Large intestine (tissue), 3 donors: ENCODE data around the gene RNASE9. TPM values are rescaled to one million over a fixed set of nuclear protein-coding genes. Genes with fewer than 3 reads are reported as not detected.
A peak's percentile ranks its signal among the peaks of the same experiment; 100 is the strongest.
"Not testable (repeated sequence)": the region's sequence is repeated elsewhere in the genome, so short reads cannot be mapped to it uniquely, and the experiment has no call there.

Experiments used
- DNase-seq, 2 donors: peaks; one replicate each; pipeline versions ENCODE4 v3.0.0 to v3.0.0-alpha.2; 2013
- H3K27ac ChIP-seq: one replicate; pipeline ENCODE4 v1.5.1; 2013; ENCODE audit warnings: low read length
- H3K27me3 ChIP-seq: 2 replicates; pipeline ENCODE4 v1.6.1; 2013; ENCODE audit warnings: low read length; ENCODE audit not compliant: control insufficient read depth, insufficient read depth
- H3K36me3 ChIP-seq: 2 replicates; pipeline ENCODE4 v1.6.1; 2013; ENCODE audit warnings: low read length; ENCODE audit not compliant: control insufficient read depth, insufficient read depth
- H3K4me1 ChIP-seq: one replicate; pipeline ENCODE4 v1.6.1; 2013; ENCODE audit warnings: low read length; ENCODE audit not compliant: control insufficient read depth, insufficient read depth
- H3K4me3 ChIP-seq: one replicate; pipeline ENCODE4 v1.5.1; 2013; ENCODE audit warnings: low read length
- H3K9me3 ChIP-seq: one replicate; pipeline ENCODE4 v1.6.1; 2013; ENCODE audit warnings: mild to moderate bottlenecking, low read depth, low read length, moderate library complexity; ENCODE audit not compliant: control insufficient read depth
- WGBS: methylation state at CpG from one replicate; pipeline ENCODE4 v1.1.5; 2013; ENCODE audit warnings: low lambda C conversion rate; ENCODE audit not compliant: insufficient coverage; 5-methylcytosine and 5-hydroxymethylcytosine counted together
- polyA plus RNA-seq: library from polyadenylated mRNA; unstranded; fragments of 120-200 nt; gene quantifications from one replicate; pipeline ENCODE4 v1.2.1, GENCODE V29; 2013

RNASE9 gene
- polyA plus RNA-seq, 1 donor = not detected

DNA sequence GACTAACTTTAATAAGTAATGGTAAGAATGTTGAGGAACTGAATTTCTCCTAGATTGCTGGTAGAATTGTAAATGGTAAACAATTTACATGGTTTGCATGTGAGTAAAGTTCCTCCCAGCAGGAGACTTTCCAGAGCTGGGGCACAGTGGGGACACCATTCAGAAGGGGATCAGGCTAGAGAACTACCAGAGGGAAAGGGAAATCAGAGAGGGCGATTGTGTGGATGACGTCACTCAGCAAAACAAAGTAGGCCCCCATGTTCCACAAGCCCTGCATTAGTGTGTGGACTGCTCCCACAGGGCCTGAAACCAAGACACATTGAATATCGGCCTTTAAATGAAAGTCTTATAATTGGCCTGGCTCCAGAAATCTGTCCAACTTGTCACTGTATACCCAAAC, 17.5 kb upstream of the RNASE9 start:
- H3K27ac ChIP-seq = no peak overlapping the region
- WGBS = no CpG with 5 or more reads among the region's 3 CpGs

DNA sequence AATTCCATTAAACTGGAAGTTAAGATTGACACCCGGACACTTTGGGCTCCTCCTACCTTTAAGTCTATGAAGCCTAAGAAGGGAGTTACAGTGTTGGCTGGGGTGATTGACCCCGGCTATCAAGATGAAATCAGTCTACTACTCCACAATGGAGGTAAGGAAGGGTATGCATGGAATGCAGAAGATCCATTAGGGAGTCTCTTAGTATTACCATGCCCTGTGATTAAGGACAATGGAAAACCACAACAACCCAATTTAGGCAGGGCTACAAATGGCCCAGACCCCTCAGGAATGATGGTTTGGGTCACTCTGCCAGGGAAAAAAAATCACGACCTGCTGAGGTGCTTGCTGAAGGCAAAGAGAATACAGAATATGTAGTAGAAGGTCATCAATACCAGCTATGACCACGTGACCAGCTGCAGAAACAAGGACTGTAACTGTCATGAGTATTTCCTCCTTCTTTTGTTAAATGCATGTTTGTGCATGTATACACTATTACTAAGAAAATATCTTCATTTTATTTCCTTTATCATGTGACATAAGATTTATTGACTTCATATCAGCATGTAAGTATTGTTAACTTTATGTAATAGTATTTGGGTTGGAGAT, 11.6 kb upstream of the RNASE9 start:
- no CpG with 5 or more reads among the region's 4 CpGs for WGBS
- H3K4me1 ChIP-seq, H3K27ac ChIP-seq, H3K9me3 ChIP-seq, DNase-seq, H3K4me3 ChIP-seq, H3K36me3 ChIP-seq, H3K27me3 ChIP-seq: not testable (repeated sequence)

More for the DNA sequence above, 17.5 kb upstream of the RNASE9 start:
- Histone ChIP-seq H3K36me3 (no peaks in the 10 kb centered on the region), H3K4me3 (no peak overlapping the region), H3K9me3 (no peaks in the 10 kb centered on the region), H3K27me3 (no peaks in the 10 kb centered on the region), H3K4me1 (no peaks in the 10 kb centered on the region)
- DNase-seq = no peak

DNA sequence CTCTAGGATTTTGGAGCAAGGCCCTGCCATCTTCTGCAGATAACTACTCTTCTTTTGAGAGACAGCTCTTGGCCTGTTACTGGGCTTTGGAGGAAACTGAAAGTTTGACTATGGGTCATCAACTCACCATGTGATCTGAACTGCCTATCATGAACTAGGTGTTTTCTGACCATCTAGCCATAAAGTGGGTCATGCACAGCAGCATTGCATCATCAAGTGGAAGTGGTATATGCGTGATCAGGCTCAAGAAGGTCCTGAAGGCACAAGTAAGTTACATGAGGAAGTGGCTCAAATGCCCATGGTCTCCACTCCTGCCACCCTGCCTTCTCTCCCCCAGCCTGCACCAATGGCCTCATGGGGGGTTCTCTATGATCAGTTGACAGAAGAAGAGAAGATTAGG, 9.9 kb upstream of the RNASE9 start:
- H3K4me1 ChIP-seq, H3K36me3 ChIP-seq, H3K4me3 ChIP-seq, H3K27me3 ChIP-seq, H3K27ac ChIP-seq, H3K9me3 ChIP-seq: not testable (repeated sequence)
- no CpG with 5 or more reads among the region's 1 CpG for WGBS
- peak in 1 of 2 donors; percentile 39 for DNase-seq

- not testable (repeated sequence) for H3K27ac ChIP-seq, H3K36me3 ChIP-seq, H3K4me1 ChIP-seq, H3K27me3 ChIP-seq, H3K9me3 ChIP-seq, DNase-seq, H3K4me3 ChIP-seq
- WGBS = no CpG with 5 or more reads among the region's 2 CpGs
Observed at GRCh38 chr14:20569865-20570264, 9.0 kb upstream of the RNASE9 start.

- Histone ChIP-seq H3K36me3 (no peaks in the 10 kb centered on the region), H3K27ac (no peak overlapping the region), H3K27me3 (no peaks in the 10 kb centered on the region), H3K9me3 (no peaks in the 10 kb centered on the region), H3K4me1 (no peaks in the 10 kb centered on the region), H3K4me3 (no peak overlapping the region)
- DNase-seq = no peak
Observed at GRCh38 chr14:20569066-20569465, 8.2 kb upstream of the RNASE9 start.

GRCh38 chr14:20568393-20568792, 7.5 kb upstream of the RNASE9 start:
- no peak overlapping the region for H3K27ac ChIP-seq
- no peak for DNase-seq
- no CpG with 5 or more reads among the region's 3 CpGs for WGBS
- H3K27me3 ChIP-seq = no peaks in the 10 kb centered on the region
- H3K4me3 ChIP-seq = no peak overlapping the region
- H3K36me3 ChIP-seq = no peaks in the 10 kb centered on the region
- no peaks in the 10 kb centered on the region for H3K9me3 ChIP-seq
- no peaks in the 10 kb centered on the region for H3K4me1 ChIP-seq

- H3K27ac ChIP-seq, H3K4me3 ChIP-seq, DNase-seq, H3K36me3 ChIP-seq, H3K27me3 ChIP-seq, H3K4me1 ChIP-seq, H3K9me3 ChIP-seq: not testable (repeated sequence)
- WGBS = no CpG with 5 or more reads among the region's 1 CpG
Observed at GRCh38 chr14:20567199-20567598, 6.4 kb upstream of the RNASE9 start.

DNA sequence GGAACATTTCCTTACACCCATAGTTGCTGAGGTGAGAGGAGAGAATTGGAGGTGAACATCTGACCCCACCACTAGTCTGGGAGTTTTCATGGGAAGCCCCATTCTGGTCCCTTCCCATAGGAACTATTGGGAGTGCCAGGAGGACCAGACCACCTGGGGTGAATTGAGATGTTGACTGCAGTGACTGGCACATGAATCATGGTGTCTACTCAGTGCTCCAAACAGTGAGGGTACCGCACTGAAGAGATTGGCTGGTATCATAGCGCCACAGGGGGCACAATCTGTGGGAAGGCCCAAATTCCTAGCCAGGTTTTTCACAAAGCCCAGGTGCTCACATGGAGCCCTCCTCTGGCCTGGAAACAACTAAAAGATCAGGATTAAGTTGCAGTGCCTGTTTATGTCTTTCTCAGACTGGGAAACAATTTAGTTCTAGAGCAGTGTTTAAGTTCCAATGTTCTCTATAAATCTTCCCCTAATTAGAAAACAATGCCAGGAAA, 3.7 kb upstream of the RNASE9 start:
- Histone ChIP-seq H3K4me3 (no peak overlapping the region), H3K27ac (no peak overlapping the region), H3K36me3 (no peaks in the 10 kb centered on the region), H3K9me3 (no peaks in the 10 kb centered on the region), H3K4me1 (no peaks in the 10 kb centered on the region), H3K27me3 (no peaks in the 10 kb centered on the region)
- WGBS = no CpG with 5 or more reads among the region's 2 CpGs
- DNase-seq = no peak

DNA sequence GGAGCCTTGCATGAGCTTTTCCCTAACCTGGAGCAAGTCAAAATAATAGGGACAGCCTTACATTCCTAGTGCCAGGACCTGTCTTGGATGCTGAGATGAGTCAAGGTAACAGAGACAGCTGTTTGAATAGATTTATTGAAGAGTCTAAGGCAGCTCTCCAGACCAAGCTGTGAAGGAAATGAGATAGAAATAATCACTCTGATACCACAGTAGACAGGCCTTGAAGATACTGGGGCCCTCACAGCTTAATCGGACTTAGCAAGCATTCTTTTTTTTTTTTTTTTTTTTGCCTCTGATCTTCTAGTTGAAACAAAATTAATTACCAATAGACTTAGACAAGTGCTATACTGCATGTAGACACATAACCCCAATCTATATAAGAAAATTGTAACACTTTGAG, 3.1 kb upstream of the RNASE9 start:
- Histone ChIP-seq H3K4me3 (no peak overlapping the region), H3K4me1 (no peaks in the 10 kb centered on the region), H3K27me3 (no peaks in the 10 kb centered on the region), H3K27ac (no peak overlapping the region), H3K36me3 (no peaks in the 10 kb centered on the region), H3K9me3 (no peaks in the 10 kb centered on the region)
- no peak for DNase-seq
- WGBS = 89% methylated on average over 1 of the region's 1 CpG

DNA sequence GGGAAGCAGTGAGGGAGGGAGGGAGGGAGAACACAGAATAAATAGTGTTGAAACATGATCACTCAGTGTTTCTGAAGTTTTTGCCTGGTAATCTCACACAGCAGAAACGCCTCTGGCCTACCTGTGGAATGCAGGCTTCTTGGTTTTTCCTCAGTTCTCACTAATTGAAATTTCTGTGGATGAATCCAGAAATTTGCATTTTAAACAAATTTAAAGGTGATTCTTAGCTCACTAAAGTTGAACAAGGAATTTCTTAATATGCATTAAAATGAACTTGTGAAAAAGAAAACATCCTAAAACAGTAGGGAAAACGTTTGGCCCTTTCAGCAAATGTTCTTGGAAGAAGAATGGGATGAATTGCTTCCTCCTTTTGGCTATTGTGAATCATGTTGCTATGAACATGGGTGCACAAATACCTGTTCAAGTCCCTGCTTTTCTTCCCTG, 1.4 kb downstream of the RNASE9 start:
- no peak overlapping the region for H3K27ac ChIP-seq
- no peak for DNase-seq
- WGBS = 40% methylated on average over 1 of the region's 2 CpGs

DNA sequence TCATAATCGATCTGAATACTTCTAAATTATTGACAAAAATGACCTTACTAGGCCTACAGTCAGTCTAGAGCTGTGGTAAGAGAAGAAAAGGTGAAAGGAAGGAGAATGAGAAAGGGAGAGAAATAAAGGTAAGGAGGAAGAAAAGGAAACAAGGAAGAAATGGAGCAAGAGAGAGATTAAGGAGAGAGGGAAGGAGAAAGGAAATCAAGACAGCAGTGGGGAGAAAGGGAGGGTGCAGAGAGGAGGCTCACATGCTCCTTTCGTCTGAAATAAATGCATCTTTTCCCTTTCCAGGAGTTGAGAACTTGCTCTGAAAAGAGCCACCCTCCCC, 3.7 kb downstream of the RNASE9 start:
- whole genome bisulfite sequencing = 100% methylated on average over 1 of the region's 2 CpGs
- Histone ChIP-seq H3K4me3 (no peak overlapping the region), H3K27ac (no peak overlapping the region), H3K9me3 (no peaks in the 10 kb centered on the region), H3K4me1 (no peaks in the 10 kb centered on the region), H3K27me3 (no peaks in the 10 kb centered on the region), H3K36me3 (no peaks in the 10 kb centered on the region)
- DNase-seq = no peak

More for the DNA sequence above, 1.4 kb downstream of the RNASE9 start:
- Histone ChIP-seq H3K4me1 (no peaks in the 10 kb centered on the region), H3K9me3 (no peaks in the 10 kb centered on the region), H3K4me3 (no peak overlapping the region), H3K36me3 (no peaks in the 10 kb centered on the region), H3K27me3 (no peaks in the 10 kb centered on the region)
